T-helper 1 cell (primary cell): ENCODE results near the gene AP1B1.

Experiments
- DNase-seq, 5 donors: peaks; one replicate each; pipeline ENCODE4 v3.0.0-alpha.2; 2012 to 2020

AP1B1 gene

GRCh38 chr22:29330753-29331152, 57.6 kb downstream of the AP1B1 start:
- DNase-seq = no peak

- DNase-seq = no peak
Measured at GRCh38 chr22:29330291-29330690, 58.1 kb downstream of the AP1B1 start.

GRCh38 chr22:29329581-29329980, 58.8 kb downstream of the AP1B1 start:
- DNase-seq = peak in 1 of 5 donors; percentile 9

- peak in 1 of 5 donors; percentile 4 for DNase-seq
Measured at GRCh38 chr22:29328566-29329500, 59.5 kb downstream of the AP1B1 start.

GRCh38 chr22:29328055-29328454, 60.3 kb downstream of the AP1B1 start:
- DNase-seq = peak in 1 of 5 donors; percentile 11

- no peak for DNase-seq
Measured at GRCh38 chr22:29327089-29327764, 61.1 kb downstream of the AP1B1 start.

GRCh38 chr22:29326481-29326880, 61.9 kb downstream of the AP1B1 start:
- no peak for DNase-seq

- DNase-seq = no peak
Measured at GRCh38 chr22:29325785-29326315, 62.5 kb downstream of the AP1B1 start.

- no peak for DNase-seq
Measured at GRCh38 chr22:29325356-29325755, 63.0 kb downstream of the AP1B1 start.

- no peak for DNase-seq
Measured at GRCh38 chr22:29323641-29324040, 64.7 kb downstream of the AP1B1 start.

- no peak for DNase-seq
Measured at GRCh38 chr22:29320546-29320945, 67.8 kb downstream of the AP1B1 start.

GRCh38 chr22:29319072-29319471, 69.3 kb downstream of the AP1B1 start:
- no peak for DNase-seq

- DNase-seq = no peak
Measured at GRCh38 chr22:29317827-29318454, 70.4 kb downstream of the AP1B1 start.

GRCh38 chr22:29316141-29316828, 72.1 kb downstream of the AP1B1 start:
- DNase-seq = no peak

GRCh38 chr22:29315286-29316140, 72.9 kb downstream of the AP1B1 start, which contains the start of gene RASL10A:
Gene RASL10A (minus strand): TSS chr22:29315697. CDS start chr22:29315246, 451 bp downstream.
- DNase-seq = no peak

- DNase-seq = no peak
Measured at GRCh38 chr22:29314537-29315285, 73.7 kb downstream of the AP1B1 start.

- no peak for DNase-seq
Measured at GRCh38 chr22:29313576-29314466, 74.5 kb downstream of the AP1B1 start.

- DNase-seq = peak in 1 of 5 donors; percentile 36
Measured at GRCh38 chr22:29313126-29313575, 75.2 kb downstream of the AP1B1 start.
